Endothelial cell (in vitro differentiated cells): ENCODE measurements around the gene ZNF175. TPM values are rescaled to one million over a fixed set of nuclear protein-coding genes. Genes with fewer than 3 reads are reported as not detected.

Experiments
- DNase-seq: peaks from one replicate; pipeline ENCODE4 v3.0.0; 2021; ENCODE audit warnings: low spot score
- H3K27ac Mint-ChIP-seq: one replicate; pipeline ENCODE4 v1.8.0; 2021; ENCODE audit warnings: mixed read lengths, inconsistent platforms; ENCODE audit not compliant: unreplicated experiment
- H3K27me3 Mint-ChIP-seq: one replicate; pipeline ENCODE4 v1.8.0; 2021; ENCODE audit warnings: mild to moderate bottlenecking, moderate library complexity, mixed read lengths, inconsistent platforms; ENCODE audit not compliant: unreplicated experiment
- H3K36me3 Mint-ChIP-seq: one replicate; pipeline ENCODE4 v1.8.0; 2021; ENCODE audit warnings: mild to moderate bottlenecking, low read depth, mixed read lengths, inconsistent platforms; ENCODE audit not compliant: unreplicated experiment
- H3K4me1 Mint-ChIP-seq: one replicate; pipeline ENCODE4 v1.8.0; 2021; ENCODE audit warnings: mild to moderate bottlenecking, mixed read lengths, inconsistent platforms; ENCODE audit not compliant: unreplicated experiment
- H3K4me3 Mint-ChIP-seq: one replicate; pipeline ENCODE4 v1.8.0; 2021; ENCODE audit warnings: mild to moderate bottlenecking, mixed read lengths, inconsistent platforms; ENCODE audit not compliant: unreplicated experiment
- H3K9me3 Mint-ChIP-seq: one replicate; pipeline ENCODE4 v1.8.0; 2021; ENCODE audit warnings: mixed read lengths, inconsistent platforms; ENCODE audit not compliant: unreplicated experiment
- total RNA-seq: library from RNA; stranded (reverse); fragmentation: NEBNext Ultra II Directional; extraction: Animal tissue kit (Norgen Biotek cat#: 25700); gene quantifications from one replicate; pipeline ENCODE4 v1.2.1, GENCODE V29; 2021; ENCODE audit not compliant: unreplicated experiment
- TF ChIP-seq, protein P1 (sequence below): fragments of 200-600 bp; sonication (generic); IDR thresholded peaks from one replicate; pipeline ENCODE4 v1.5.0; 2021; ENCODE audit warnings: antibody characterized with exemption; ENCODE audit not compliant: unreplicated experiment

ZNF175 gene
- total RNA-seq, 1 donor from 2014 or later: 18.3 TPM

DNA sequence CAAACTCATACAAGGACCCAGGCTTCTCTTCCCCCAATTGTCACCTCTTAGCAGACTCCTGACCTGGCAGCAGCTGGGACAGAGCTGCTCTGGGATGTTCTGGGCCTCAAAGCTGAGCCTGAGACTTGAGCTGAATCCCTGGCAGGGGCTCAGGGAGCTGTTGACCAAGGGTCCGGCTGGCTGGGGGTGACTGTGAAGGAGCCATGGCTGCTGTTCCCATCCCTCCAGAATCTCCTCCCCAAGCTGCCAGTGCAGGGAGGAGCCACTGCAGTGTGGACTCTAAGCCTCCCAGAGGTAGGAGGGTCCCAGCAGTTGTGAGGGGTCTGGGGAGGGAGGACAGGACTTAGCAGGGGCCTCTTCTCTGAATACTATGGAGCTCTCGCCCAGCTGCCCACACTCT lies 41.8 kb upstream of the ZNF175 start:
- DNase-seq: no peak
- TF ChIP-seq, protein P1, sequence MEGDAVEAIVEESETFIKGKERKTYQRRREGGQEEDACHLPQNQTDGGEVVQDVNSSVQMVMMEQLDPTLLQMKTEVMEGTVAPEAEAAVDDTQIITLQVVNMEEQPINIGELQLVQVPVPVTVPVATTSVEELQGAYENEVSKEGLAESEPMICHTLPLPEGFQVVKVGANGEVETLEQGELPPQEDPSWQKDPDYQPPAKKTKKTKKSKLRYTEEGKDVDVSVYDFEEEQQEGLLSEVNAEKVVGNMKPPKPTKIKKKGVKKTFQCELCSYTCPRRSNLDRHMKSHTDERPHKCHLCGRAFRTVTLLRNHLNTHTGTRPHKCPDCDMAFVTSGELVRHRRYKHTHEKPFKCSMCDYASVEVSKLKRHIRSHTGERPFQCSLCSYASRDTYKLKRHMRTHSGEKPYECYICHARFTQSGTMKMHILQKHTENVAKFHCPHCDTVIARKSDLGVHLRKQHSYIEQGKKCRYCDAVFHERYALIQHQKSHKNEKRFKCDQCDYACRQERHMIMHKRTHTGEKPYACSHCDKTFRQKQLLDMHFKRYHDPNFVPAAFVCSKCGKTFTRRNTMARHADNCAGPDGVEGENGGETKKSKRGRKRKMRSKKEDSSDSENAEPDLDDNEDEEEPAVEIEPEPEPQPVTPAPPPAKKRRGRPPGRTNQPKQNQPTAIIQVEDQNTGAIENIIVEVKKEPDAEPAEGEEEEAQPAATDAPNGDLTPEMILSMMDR: no peak
- H3K4me1 Mint-ChIP-seq: no peaks in the 10 kb centered on the region
- no peaks in the 10 kb centered on the region for H3K36me3 Mint-ChIP-seq
- H3K27ac Mint-ChIP-seq: no peak overlapping the region
- peaks cover 4% of the 10 kb centered on the region for H3K9me3 Mint-ChIP-seq
- no peak overlapping the region for H3K4me3 Mint-ChIP-seq
- no peaks in the 10 kb centered on the region for H3K27me3 Mint-ChIP-seq

DNA sequence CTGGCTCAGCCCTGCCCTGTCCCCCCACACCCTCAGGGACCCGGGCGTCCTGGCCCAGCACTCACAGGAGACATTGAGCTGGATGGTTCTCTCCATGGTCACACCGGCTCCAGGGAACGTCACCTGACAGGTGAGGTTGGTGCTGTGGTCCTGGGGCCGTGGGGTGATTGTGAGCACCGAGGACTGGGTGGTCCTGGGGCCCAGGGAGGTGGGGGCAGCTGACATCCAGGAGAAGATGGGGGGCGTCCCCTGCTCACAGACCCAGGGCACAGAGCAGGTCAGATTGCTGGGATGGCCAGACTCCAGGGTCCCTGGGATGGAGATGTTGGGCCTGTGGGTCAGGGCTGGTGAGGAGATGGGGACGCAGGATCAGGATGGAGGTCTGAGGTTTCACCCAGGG lies 40.5 kb upstream of the ZNF175 start:
- no peak for DNase-seq
- no peak overlapping the region for H3K4me3 Mint-ChIP-seq
- H3K36me3 Mint-ChIP-seq: no peaks in the 10 kb centered on the region
- no peaks in the 10 kb centered on the region for H3K4me1 Mint-ChIP-seq
- no peak overlapping the region for H3K27ac Mint-ChIP-seq
- peaks cover 4% of the 10 kb centered on the region for H3K9me3 Mint-ChIP-seq
- no peaks in the 10 kb centered on the region for H3K27me3 Mint-ChIP-seq
- TF ChIP-seq, protein P1: no peak

DNA sequence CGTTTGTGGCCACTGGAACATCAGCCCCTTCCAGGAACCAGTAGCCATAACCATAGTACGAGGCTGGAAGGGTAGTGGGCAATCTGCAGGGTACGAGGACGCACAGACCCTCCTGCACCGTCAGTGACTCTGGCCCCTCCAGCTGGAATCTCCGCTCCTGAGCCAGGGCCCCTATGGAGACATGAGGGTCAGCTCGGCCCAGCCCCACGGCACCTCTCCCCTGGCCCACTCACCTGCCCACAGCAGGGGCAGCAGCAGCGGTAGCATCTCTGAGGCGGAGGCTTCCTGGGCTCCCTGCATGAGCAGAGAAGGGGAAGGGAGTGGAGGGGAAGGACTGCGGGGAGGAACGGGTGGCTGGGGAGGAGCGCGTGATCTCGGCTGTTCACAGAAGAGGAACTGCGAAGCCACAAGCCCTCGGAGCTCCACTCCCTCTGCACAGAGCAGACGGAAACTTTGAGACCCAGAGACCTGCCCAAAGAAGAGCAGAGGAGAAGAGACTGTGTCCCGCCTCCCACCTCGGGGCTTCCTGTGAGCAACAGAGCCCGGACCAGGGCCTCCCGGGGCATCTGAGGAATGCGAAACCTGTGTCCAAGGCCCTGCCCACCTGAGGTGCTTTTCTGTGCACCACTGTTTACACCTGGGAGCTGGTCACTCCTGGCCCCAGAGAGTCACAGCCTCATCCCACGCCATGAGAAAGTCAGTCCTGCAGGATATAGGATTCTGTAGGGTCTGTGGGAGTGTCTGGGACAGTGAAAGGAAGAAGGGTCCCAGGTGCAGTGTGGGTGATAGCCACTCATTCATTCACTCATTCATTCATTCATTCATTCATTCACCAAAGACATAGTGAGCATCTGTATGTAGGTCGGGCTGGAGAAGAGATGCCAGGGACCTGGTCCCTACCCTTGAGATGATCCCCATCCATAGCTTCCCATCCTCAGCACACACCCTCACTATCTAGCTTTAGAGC lies 39.5 kb upstream of the ZNF175 start, which contains the start of gene SIGLEC6:
Gene SIGLEC6, minus strand, starts transcription at position 322 of the 967 bp plus-strand sequence. Its CDS starts 22 bp downstream, at position 300.
- Mint-ChIP-seq H3K9me3 (peaks cover 4% of the 10 kb centered on the region), H3K27ac (no peak within 1 kb of the TSS), H3K36me3 (no peaks in the 10 kb centered on the region), H3K27me3 (no peaks in the 10 kb centered on the region), H3K4me1 (peaks cover 3% of the 10 kb centered on the region), H3K4me3 (no peak within 1 kb of the TSS)
- TF ChIP-seq, protein P1: no peak
- DNase-seq: no peak

DNA sequence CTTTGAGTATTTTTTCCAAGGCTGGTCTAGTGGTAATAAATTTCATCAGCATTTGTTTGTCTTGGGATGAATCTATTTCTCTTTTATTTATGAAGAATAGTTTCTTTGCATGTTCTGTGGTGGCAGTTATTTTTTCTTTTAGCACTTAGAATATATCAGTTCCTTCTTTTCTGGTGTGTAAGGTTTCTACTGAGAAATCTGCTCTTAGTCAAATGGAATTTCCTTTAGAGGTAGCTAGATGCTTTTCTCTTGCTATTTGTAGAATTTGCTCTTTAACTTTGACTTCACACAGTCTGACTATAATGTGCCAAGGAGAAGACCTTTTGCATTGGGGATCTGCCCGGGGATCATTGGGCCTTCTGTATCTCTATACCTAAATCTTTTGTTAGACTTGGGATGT lies 35.5 kb upstream of the ZNF175 start:
- no peak for DNase-seq
- no peaks in the 10 kb centered on the region for H3K36me3 Mint-ChIP-seq
- no peaks in the 10 kb centered on the region for H3K9me3 Mint-ChIP-seq
- TF ChIP-seq, protein P1: no peak
- no peak overlapping the region for H3K27ac Mint-ChIP-seq
- no peaks in the 10 kb centered on the region for H3K27me3 Mint-ChIP-seq
- peaks cover 3% of the 10 kb centered on the region for H3K4me1 Mint-ChIP-seq
- no peak overlapping the region for H3K4me3 Mint-ChIP-seq

DNA sequence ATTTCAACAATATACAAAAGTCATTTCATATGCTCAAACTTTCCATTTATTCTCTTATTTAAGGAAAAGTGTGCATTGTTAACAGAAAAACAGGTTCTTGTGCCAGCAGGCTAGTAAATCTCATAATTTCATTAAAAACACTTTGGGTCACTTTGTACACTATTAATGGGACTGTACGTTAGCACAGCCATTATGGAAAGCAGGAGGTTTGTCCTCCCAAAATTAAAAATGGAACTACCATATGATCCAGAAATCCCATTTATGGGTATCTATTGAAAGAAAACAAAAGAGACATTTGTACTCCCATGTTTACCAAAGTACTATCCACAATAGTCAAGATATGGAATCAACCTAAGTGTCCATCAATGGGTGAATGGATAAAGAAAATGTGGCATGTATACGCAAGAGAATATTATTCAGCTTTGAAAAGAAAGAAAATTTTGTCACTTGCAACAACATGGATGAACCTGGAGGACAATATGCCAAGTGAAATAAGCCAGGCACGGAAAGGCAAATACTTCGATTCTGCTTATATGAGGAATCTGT lies 31.2 kb upstream of the ZNF175 start:
- Mint-ChIP-seq H3K4me1 (peaks cover 20% of the 10 kb centered on the region), H3K36me3 (no peaks in the 10 kb centered on the region), H3K9me3 (no peaks in the 10 kb centered on the region), H3K27me3 (peaks cover 4% of the 10 kb centered on the region), H3K4me3 (no peak overlapping the region), H3K27ac (no peak overlapping the region)
- TF ChIP-seq, protein P1: no peak
- DNase-seq: no peak
